ENCODE data around the gene ANOS1. TPM values are rescaled to one million over a fixed set of nuclear protein-coding genes. Genes with fewer than 3 reads are reported as not detected.

ANOS1 gene
- total and polyA plus RNA-seq, 2 of the 13 experiments (the other 11 are each of a cell fraction or from before 2014, with no cell fraction given) = not detected

DNA sequence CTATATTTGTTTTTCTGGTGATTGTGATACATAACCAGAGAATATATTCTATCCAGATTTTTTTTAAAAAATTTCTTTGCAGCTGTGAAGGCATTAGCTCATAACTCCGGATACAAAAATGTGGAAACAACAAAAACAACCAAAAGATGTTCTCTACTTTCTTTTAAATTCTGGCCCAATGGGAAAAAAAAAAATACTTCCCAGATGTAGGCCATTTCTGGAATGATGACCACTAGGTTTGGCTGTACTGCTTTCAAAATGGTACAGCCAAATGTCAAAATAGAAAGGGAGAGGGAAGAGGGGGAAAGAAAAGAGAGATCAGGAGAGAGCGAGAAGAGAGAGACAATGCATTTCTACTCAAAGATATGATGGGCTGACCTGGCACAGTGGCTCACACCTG is 14.6 kb downstream of the ANOS1 start:
- Histone ChIP-seq H3K9me3 (ENCODE audit: low read length) (no peaks in the 10 kb centered on the region), H2AFZ (ENCODE audit: low read length) (no peak overlapping the region), H3K9ac (ENCODE audit: insufficient read depth, low read depth, low read length) (no peak overlapping the region), H3K79me2 (ENCODE audit: insufficient read depth, low read length) (no peaks in the 10 kb centered on the region), H3K27ac (ENCODE audit: extremely low read length, insufficient read depth, low read length) (no peak overlapping the region), H3K4me2 (ENCODE audit: low read depth, low read length) (no peak overlapping the region), H3K27me3 (ENCODE audit: control insufficient read depth in 1 of 2, insufficient read depth in 2 of 2, low read length in 2 of 2) (no peaks in the 10 kb centered on the region), H3K4me3 (replicated peaks in 1 of 3; ENCODE audit: insufficient read depth in 1 of 3, low read depth in 2 of 3, low read length in 3 of 3) (no peak overlapping the region), H3K36me3 (replicated peaks in 1 of 2; ENCODE audit: control insufficient read depth in 1 of 2, insufficient read depth in 2 of 2, low read length in 2 of 2) (no peaks in the 10 kb centered on the region), H3K4me1 (ENCODE audit: insufficient read depth, low read length) (no peaks in the 10 kb centered on the region), H4K20me1 (ENCODE audit: insufficient read depth, low read length) (no peaks in the 10 kb centered on the region)
- in situ Hi-C loops (cut with HindIII; ENCODE audit: extremely low pct_ligation_motif_present, low pct_unique_long_range_greater_than_20kb) = no loop called here
- no TSS peak for BruUV-seq (replicated peaks)
- DNase-seq (ENCODE audit: low spot score) (no peak), ATAC-seq (no peak), FAIRE-seq (no peak)
- TF ChIP-seq FOXK2 (IDR thresholded peaks at IDR 0.05) (no peak), KLF12 (CRISPR knock-in tag; IDR thresholded peaks at IDR 0.05; ENCODE audit: borderline replicate concordance) (no peak), ZNF335 (CRISPR knock-in tag; IDR thresholded peaks at IDR 0.05) (no peak), SNAPC2 (CRISPR knock-in tag; IDR thresholded peaks at IDR 0.05) (no peak), ZSCAN25 (CRISPR knock-in tag; IDR thresholded peaks at IDR 0.05) (no peak), ZNF792 (CRISPR knock-in tag; IDR thresholded peaks at IDR 0.05) (no peak), HOXA5 (CRISPR knock-in tag; IDR thresholded peaks at IDR 0.05) (no peak), KLF6 (CRISPR knock-in tag; IDR thresholded peaks at IDR 0.05) (no peak), AKAP8 (CRISPR knock-in tag; IDR thresholded peaks at IDR 0.05) (no peak), ZBTB3 (CRISPR knock-in tag; IDR thresholded peaks at IDR 0.05; ENCODE audit: borderline replicate concordance, low read depth) (no peak)
- TF ChIP-seq, protein P1, sequence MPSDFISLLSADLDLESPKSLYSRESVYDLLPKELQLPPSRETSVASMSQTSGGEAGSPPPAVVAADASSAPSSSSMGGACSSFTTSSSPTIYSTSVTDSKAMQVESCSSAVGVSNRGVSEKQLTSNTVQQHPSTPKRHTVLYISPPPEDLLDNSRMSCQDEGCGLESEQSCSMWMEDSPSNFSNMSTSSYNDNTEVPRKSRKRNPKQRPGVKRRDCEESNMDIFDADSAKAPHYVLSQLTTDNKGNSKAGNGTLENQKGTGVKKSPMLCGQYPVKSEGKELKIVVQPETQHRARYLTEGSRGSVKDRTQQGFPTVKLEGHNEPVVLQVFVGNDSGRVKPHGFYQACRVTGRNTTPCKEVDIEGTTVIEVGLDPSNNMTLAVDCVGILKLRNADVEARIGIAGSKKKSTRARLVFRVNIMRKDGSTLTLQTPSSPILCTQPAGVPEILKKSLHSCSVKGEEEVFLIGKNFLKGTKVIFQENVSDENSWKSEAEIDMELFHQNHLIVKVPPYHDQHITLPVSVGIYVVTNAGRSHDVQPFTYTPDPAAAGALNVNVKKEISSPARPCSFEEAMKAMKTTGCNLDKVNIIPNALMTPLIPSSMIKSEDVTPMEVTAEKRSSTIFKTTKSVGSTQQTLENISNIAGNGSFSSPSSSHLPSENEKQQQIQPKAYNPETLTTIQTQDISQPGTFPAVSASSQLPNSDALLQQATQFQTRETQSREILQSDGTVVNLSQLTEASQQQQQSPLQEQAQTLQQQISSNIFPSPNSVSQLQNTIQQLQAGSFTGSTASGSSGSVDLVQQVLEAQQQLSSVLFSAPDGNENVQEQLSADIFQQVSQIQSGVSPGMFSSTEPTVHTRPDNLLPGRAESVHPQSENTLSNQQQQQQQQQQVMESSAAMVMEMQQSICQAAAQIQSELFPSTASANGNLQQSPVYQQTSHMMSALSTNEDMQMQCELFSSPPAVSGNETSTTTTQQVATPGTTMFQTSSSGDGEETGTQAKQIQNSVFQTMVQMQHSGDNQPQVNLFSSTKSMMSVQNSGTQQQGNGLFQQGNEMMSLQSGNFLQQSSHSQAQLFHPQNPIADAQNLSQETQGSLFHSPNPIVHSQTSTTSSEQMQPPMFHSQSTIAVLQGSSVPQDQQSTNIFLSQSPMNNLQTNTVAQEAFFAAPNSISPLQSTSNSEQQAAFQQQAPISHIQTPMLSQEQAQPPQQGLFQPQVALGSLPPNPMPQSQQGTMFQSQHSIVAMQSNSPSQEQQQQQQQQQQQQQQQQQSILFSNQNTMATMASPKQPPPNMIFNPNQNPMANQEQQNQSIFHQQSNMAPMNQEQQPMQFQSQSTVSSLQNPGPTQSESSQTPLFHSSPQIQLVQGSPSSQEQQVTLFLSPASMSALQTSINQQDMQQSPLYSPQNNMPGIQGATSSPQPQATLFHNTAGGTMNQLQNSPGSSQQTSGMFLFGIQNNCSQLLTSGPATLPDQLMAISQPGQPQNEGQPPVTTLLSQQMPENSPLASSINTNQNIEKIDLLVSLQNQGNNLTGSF (CRISPR knock-in tag; IDR thresholded peaks at IDR 0.05) = no peak
- TF ChIP-seq, protein P2, sequence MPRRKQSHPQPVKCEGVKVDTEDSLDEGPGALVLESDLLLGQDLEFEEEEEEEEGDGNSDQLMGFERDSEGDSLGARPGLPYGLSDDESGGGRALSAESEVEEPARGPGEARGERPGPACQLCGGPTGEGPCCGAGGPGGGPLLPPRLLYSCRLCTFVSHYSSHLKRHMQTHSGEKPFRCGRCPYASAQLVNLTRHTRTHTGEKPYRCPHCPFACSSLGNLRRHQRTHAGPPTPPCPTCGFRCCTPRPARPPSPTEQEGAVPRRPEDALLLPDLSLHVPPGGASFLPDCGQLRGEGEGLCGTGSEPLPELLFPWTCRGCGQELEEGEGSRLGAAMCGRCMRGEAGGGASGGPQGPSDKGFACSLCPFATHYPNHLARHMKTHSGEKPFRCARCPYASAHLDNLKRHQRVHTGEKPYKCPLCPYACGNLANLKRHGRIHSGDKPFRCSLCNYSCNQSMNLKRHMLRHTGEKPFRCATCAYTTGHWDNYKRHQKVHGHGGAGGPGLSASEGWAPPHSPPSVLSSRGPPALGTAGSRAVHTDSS (CRISPR knock-in tag; conservative IDR thresholded peaks at IDR 0.05) = no peak
- intact Hi-C loops (cut with micrococcal nuclease; ENCODE audit: unreplicated experiment) = no loop called here
- 82% methylated on average over 2 of the region's 2 CpGs for WGBS (ENCODE audit: low lambda C conversion rate)
- ChIA-PET CTCF (ENCODE audit: low intra/inter-chr PET ratio, low total read pairs) (no interaction called here), POLR2A (no interaction called here)

Data from HepG2 (cell line).